GM12875 (cell line): ENCODE results near the gene GLB1L3.

Experiments
- H3K4me3 ChIP-seq: one replicate; pipeline ENCODE4 v1.5.1; 2011; ENCODE audit warnings: low read depth, low read length, control low read depth
- CTCF ChIP-seq: IDR thresholded peaks from 2 replicates; pipeline ENCODE4 v1.5.1; 2011; ENCODE audit warnings: low read depth, mild to moderate bottlenecking, control low read depth, inconsistent platforms, low read length, moderate library complexity, borderline replicate concordance; ENCODE audit not compliant: insufficient read depth

Gene GLB1L3

DNA sequence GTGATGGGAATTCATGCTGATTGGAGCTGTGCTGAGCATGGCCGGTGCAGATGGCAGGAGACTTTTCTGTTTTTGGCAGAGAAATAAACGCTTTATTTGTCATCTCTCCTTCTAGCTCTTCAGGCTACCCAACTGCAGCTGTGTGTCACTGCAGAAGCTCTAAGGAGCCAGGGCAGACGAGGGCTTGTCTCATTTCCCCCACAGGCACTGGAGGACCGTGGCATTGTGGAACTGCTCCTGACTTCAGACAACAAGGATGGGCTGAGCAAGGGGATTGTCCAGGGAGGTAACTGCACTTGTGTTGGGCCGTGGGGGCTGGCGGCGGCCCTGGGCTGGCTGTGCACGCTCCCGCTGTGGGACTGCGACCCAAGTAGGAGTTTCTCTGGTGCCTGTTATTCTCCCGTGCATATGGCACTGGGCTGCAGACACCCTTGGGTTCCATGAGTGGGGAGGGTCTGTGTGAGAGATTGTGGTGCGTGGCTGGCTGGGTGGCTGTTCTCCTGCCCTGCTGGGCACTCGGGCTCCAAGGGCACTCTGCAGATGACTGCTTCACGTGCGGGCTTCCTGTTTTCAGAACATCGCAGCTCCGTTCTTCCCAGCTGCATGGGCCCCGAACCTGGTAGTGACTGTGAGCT, 82.8 kb downstream of the GLB1L3 start:
- no peak for TF ChIP-seq CTCF
- no peak overlapping the region for H3K4me3 ChIP-seq

GRCh38 chr11:134359646-134360045, 83.5 kb downstream of the GLB1L3 start:
- H3K4me3 ChIP-seq: no peak overlapping the region
- TF ChIP-seq CTCF: no peak

DNA sequence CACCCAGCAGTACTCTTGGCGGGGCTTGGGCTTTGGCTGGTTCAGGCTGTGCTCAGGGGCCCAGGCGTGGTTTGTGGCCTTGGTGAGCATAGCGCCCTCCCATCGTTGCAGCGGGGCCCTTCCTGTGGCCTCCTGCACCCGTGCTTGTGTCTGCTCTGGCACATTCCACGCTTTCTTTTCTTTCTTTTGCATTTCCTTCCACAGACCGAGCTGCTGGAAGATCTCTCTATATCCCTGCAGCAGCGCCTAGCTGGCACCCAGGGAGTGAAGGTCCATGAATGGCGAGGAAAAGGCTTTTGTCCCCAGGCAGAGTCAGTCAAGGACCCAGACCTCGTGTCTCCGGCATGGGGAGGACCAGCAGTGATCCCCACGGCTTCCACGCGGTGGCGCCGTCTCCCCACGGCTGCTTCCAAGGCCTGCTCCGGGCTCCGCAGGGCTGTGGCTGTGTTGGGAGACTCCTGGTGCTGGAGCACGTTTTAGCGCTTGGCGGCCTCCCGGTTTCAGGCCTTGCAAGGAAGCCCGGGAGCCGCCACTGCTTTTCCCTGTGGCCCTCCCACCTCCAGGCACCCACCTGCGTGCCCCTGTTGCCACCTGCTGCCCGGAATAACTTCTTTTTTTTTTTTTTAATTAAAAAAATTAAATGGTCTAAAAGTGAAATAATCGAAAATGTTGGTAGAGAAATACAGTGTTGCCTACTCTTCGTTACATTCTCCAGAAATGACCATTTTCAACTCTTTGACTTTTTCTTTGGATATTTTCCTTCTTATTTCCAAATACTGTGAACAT, 84.1 kb downstream of the GLB1L3 start:
- peak; percentile 95 for TF ChIP-seq CTCF
- H3K4me3 ChIP-seq: no peak overlapping the region

GRCh38 chr11:134361661-134362060, 85.5 kb downstream of the GLB1L3 start:
- H3K4me3 ChIP-seq: no peak overlapping the region
- TF ChIP-seq CTCF: no peak

DNA sequence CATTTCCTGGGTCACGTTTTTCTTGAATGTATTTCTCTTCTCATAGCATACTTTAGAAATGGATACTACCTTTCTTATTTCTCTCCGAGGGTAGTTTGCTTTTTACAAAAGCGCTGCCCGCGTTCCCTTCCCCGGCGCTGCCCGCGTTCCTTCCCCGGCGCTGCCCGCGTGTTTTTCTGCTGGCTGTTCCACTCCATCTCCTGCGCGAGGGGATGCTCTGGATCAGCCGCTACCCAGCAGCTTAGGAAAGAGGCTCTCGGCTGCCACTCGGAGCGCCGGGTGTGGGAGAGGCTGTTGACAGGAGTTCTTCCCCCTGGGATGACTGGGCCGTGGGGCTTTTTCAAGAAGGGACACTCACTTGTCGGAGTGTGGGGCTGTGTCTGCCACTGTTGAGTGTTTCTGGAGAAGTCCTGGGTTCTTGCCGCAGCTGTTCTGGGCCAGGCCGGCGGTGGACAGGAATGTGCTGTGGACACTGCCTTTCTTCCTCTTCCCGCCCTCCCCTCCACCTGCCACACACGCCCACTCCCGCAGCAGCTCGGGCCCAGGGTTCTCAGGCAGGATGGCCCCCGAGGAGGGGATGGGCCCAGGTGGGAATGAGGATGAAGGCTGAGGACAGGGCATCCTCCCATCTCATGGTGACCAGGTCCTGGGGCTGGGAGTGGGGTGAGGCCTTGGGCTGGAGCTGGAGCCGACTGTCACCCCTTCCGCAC, 86.2 kb downstream of the GLB1L3 start:
- no peak overlapping the region for H3K4me3 ChIP-seq
- TF ChIP-seq CTCF: no peak

DNA sequence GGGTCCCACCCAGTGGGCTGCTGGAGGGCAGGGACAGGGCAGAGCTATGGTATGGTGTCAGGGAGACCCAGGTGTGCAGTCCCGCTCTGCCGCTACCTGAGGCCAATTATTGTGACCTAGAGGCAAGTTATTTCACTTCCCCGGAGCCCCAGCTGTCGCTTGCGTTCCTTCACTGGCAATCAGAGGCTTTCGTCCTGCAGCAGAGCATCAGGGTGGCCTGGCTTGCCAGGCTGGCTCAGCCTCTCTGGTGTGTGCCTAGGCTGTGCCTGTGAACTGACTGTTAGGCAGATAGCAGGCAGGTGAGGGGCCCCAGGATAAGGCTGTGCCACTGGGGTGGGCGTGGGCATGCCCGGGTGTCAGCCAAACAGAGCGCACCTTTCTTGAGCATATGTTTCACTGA, 87.0 kb downstream of the GLB1L3 start:
- TF ChIP-seq CTCF: no peak
- H3K4me3 ChIP-seq: no peak overlapping the region
